ENCODE data around the gene DNAI2. TPM values are rescaled to one million over a fixed set of nuclear protein-coding genes. Genes with fewer than 3 reads are reported as not detected.

Gene DNAI2
- polyA plus RNA-seq, 3 donors, result not detected

GRCh38 chr17:74325743-74326379 lies 51.8 kb downstream of the DNAI2 start, which contains the start of gene KIF19:
KIF19 (plus strand) TSS chr17:74326226; CDS start chr17:74326350, 124 bp downstream.
- 4 to 9% (median 5%) methylated on average over 33 to 73 of the region's 73 CpGs for WGBS, 3 donors
- no peak within 1 kb of the TSS for H3K27ac ChIP-seq (ENCODE audit: low read depth, low read length)

GRCh38 chr17:74326506-74326905 lies 52.5 kb downstream of the DNAI2 start:
- H3K27ac ChIP-seq (ENCODE audit: low read depth, low read length), result no peak overlapping the region
- WGBS, 3 donors, result 24 to 40% (median 33%) methylated on average over 10 of the region's 10 CpGs

- WGBS, 3 donors, result 94 to 99% (median 96%) methylated on average over 3 of the region's 3 CpGs
- no peak overlapping the region for H3K27ac ChIP-seq (ENCODE audit: low read depth, low read length)
Measured at GRCh38 chr17:74328487-74328886, 54.5 kb downstream of the DNAI2 start.

- H3K27ac ChIP-seq (ENCODE audit: low read depth, low read length), result no peak overlapping the region
- 64 to 79% (median 78%) methylated on average over 3 of the region's 3 CpGs for WGBS, 3 donors
Measured at GRCh38 chr17:74329378-74329777, 55.3 kb downstream of the DNAI2 start.

- no peak overlapping the region for H3K27ac ChIP-seq (ENCODE audit: low read depth, low read length)
- 47 to 83% (median 76%) methylated on average over 8 of the region's 8 CpGs for WGBS, 3 donors
Measured at GRCh38 chr17:74330446-74330845, 56.4 kb downstream of the DNAI2 start.

- WGBS, 3 donors, result 56 to 68% (median 63%) methylated on average over 7 of the region's 7 CpGs
- H3K27ac ChIP-seq (ENCODE audit: low read depth, low read length), result no peak overlapping the region
Measured at GRCh38 chr17:74332017-74332650, 58.1 kb downstream of the DNAI2 start.

- WGBS, 3 donors, result 26 to 32% (median 28%) methylated on average over 11 of the region's 11 CpGs
- H3K27ac ChIP-seq (ENCODE audit: low read depth, low read length), result no peak overlapping the region
Measured at GRCh38 chr17:74332763-74333283, 58.8 kb downstream of the DNAI2 start.

- WGBS, 3 donors, result 81 to 91% (median 89%) methylated on average over 2 of the region's 2 CpGs
- H3K27ac ChIP-seq (ENCODE audit: low read depth, low read length), result no peak overlapping the region
Measured at GRCh38 chr17:74334393-74335039, 60.5 kb downstream of the DNAI2 start.

- H3K27ac ChIP-seq (ENCODE audit: low read depth, low read length), result no peak overlapping the region
- 74 to 87% (median 82%) methylated on average over 5 of the region's 5 CpGs for WGBS, 3 donors
Measured at GRCh38 chr17:74335529-74336062, 61.6 kb downstream of the DNAI2 start.

- 63 to 74% (median 73%) methylated on average over 7 of the region's 7 CpGs for WGBS, 3 donors
- no peak overlapping the region for H3K27ac ChIP-seq (ENCODE audit: low read depth, low read length)
Measured at GRCh38 chr17:74336307-74336706, 62.3 kb downstream of the DNAI2 start.

- WGBS, 3 donors, result 43 to 77% (median 65%) methylated on average over 12 of the region's 12 CpGs
- no peak overlapping the region for H3K27ac ChIP-seq (ENCODE audit: low read depth, low read length)
Measured at GRCh38 chr17:74337834-74338500, 63.9 kb downstream of the DNAI2 start.

GRCh38 chr17:74339537-74340195 lies 65.6 kb downstream of the DNAI2 start:
- WGBS, 3 donors, result 75 to 88% (median 87%) methylated on average over 18 to 19 of the region's 19 CpGs
- no peak overlapping the region for H3K27ac ChIP-seq (ENCODE audit: low read depth, low read length)

- no peak overlapping the region for H3K27ac ChIP-seq (ENCODE audit: low read depth, low read length)
- 57 to 75% (median 72%) methylated on average over 13 of the region's 13 CpGs for WGBS, 3 donors
Measured at GRCh38 chr17:74340470-74341023, 66.5 kb downstream of the DNAI2 start.

- no peak overlapping the region for H3K27ac ChIP-seq (ENCODE audit: low read depth, low read length)
- 66 to 83% (median 77%) methylated on average over 10 of the region's 10 CpGs for WGBS, 3 donors
Measured at GRCh38 chr17:74342224-74342623, 68.2 kb downstream of the DNAI2 start.

GRCh38 chr17:74343121-74343520 lies 69.1 kb downstream of the DNAI2 start:
- WGBS, 3 donors, result 74 to 96% (median 83%) methylated on average over 8 of the region's 8 CpGs
- H3K27ac ChIP-seq (ENCODE audit: low read depth, low read length), result no peak overlapping the region

GRCh38 chr17:74343526-74344284 lies 69.7 kb downstream of the DNAI2 start:
- 38 to 62% (median 59%) methylated on average over 9 of the region's 9 CpGs for WGBS, 3 donors
- H3K27ac ChIP-seq (ENCODE audit: low read depth, low read length), result no peak overlapping the region

- no peak overlapping the region for H3K27ac ChIP-seq (ENCODE audit: low read depth, low read length)
- 48 to 82% (median 72%) methylated on average over 21 of the region's 21 CpGs for WGBS, 3 donors
Measured at GRCh38 chr17:74344658-74345057, 70.6 kb downstream of the DNAI2 start.

All from adipose tissue (tissue), 3 donors.